Measurements from ENCODE around the gene RAB21.
A peak's percentile ranks its signal among the peaks of the same experiment; 100 is the strongest.
"Not testable (repeated sequence)": the region's sequence is repeated elsewhere in the genome, so short reads cannot be mapped to it uniquely, and the experiment has no call there.

Gene RAB21

DNA sequence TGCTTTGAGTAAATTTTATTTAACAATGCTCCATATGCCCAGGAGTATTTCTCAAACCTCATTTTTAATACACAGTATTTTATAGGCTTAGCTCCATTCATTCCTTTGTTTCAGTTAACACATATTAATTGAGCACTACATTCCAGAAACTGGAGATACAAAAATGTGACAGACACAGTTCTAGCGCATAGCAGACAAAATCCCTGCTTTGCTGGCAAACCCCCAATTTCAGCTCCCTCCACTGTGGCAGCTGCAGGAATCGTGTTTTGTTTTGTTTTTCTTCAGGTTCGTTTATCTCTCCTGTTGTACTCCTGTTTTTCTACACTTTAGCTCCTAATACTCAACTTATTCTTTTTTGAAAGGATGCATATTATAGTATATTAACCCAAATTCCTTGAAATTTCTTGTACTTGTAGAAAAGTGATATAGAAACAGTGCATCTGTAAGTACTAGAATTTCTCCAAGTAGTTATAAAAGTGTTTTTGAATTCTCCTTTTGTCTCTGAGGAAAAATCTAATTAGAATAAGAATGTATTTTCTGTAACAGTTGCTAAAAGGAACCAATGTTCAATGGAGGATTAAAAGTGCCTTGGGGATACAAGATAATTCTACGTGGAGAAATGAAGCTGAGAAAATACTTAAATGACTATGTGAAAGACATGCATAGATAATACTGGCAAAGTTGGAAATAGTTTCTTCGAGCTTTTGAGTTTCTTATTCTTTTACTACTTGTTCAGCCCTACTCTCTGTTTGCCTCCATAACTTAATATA lies 6.4 kb upstream of the RAB21 start:
- H3K4me3 ChIP-seq, result no peak overlapping the region
- no peak overlapping the region for H3K27ac ChIP-seq

- Histone ChIP-seq H3K27ac (no peak overlapping the region), H3K4me3 (no peak overlapping the region)
Measured at GRCh38 chr12:71749666-71750065, 5.0 kb upstream of the RAB21 start.

GRCh38 chr12:71752891-71753290 lies 1.8 kb upstream of the RAB21 start:
- no peak overlapping the region for H3K4me3 ChIP-seq
- no peak overlapping the region for H3K27ac ChIP-seq

DNA sequence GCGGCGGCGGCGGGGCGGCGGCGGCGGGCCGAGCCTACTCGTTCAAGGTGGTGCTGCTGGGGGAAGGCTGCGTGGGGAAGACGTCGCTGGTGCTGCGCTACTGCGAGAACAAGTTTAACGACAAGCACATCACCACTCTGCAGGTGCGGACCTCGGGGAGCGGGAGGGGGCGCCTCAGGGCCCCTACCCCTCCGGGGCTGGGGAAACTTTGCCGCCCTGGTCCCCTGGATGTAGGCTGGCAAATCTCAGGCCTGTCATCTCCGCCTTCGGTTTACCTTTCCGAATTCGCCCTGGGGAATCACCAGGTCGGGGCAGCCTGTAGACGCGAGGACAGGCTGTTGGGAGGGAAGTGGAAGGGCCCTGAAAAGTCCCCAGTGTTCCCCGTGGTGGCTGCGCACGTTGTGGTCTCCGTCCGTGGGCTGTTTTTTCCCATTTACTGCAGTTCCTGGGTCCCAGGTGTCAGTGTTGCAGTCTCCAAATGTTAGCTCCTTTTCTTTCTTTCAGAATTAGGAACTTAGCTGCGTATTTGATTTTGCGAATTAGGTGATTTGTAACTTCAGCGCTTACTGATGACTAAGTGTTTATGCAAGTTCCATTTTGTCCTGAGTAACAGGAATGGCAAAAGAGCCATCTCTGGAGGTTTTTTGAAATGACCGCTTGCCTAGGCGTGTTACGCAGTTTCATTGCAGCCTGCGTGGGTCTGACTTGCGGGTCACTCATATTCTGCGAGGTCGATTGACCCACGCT lies 656 bp downstream of the RAB21 start:
- peak overlapping the region; percentile 87 to 98 (median 95) for H3K27ac ChIP-seq
- peak overlapping the region; percentile 62 to 96 (median 86) for H3K4me3 ChIP-seq

DNA sequence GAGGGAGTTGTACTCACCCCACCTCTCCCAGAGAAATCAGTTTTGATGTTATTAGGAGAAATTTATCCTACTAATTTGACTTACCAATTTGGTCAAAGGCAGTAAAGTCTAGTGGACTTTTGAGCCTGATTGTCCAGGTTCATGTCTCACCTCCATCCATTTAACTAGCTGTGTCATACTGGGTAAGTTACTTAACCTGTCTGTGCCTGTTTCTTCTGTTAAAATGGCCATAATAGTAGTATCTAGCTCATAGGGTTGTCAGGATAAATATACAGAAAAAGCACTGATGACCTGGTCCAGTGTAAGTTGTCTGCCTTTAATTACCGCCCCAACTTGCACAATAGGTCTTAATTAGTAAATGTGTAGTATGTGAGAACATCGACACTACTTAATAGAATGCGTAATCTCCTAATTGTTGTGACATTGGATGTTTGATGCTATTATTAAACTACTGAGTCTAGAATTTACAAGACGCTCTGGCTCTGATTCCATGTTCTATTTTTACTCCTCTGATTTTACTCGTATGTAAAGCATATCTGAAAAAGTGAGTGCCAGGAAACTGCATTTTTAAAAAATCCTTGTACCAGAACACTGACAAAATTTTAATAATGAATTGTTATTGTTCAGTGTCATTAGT lies 1.5 kb downstream of the RAB21 start:
- Histone ChIP-seq H3K4me3 (peak overlapping the region; percentile 62 to 96 (median 86)), H3K27ac (peak overlapping the region in 19 of 21 experiments; percentile 87 to 98 (median 95))

DNA sequence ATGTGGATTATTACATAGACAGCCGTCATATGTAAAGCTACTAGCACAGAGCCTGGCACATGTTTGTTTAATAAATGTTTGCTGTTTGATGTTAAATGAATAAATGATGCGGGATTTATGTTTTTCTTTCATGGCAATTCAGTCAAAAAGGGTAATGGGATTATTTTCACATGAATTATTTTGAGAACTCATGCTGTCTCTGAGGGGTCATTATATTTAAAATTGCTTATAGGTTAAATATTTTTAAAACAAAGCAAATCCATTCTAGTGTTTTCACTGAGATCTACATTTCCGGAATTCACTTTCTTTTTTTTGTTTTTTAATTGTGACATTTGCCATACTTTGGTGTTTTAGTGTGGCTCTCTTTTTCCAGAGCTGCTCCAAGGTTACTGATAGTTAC lies 5.3 kb downstream of the RAB21 start:
- Histone ChIP-seq H3K4me3 (no peak overlapping the region), H3K27ac (no peak overlapping the region)

DNA sequence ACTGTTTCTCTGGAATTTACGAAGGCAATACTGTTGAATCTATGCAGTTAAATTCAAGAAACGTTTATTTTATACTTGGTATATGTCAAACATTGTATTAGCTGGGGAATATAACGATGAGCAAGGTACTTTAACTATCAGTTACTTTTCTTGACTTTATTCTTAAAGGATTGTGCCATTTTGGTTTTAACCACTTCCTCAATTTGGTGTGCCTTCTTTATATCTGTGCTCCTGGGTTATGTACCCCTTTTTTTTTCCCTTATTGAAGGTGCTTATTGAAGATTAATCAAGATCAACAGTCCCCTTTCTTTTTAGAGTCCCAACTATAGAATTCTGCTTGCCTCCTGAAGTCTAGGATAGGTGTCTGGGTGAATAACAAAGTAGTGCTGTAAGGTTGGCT lies 5.8 kb downstream of the RAB21 start:
- H3K27ac ChIP-seq, result no peak overlapping the region
- H3K4me3 ChIP-seq, result no peak overlapping the region

DNA sequence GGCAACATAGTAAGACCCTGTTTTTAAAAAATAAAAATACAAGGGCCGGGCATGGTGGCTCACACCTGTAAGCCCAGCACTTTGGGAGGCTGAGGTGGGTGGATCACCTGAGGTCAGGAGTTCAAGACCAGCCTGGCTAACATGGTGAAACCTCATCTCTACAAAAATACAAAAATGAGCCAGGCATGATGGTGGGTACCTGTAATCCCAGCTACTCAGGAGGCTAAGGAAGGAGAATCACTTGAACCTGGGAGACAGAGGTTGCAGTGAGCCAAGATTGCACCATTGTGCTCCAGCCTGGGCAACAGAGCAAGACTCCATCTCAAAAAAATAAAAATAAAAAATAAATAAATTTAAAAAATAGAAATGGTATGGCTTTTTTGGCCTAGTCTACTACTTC lies 6.7 kb downstream of the RAB21 start:
- H3K27ac ChIP-seq, H3K4me3 ChIP-seq: not testable (repeated sequence)

DNA sequence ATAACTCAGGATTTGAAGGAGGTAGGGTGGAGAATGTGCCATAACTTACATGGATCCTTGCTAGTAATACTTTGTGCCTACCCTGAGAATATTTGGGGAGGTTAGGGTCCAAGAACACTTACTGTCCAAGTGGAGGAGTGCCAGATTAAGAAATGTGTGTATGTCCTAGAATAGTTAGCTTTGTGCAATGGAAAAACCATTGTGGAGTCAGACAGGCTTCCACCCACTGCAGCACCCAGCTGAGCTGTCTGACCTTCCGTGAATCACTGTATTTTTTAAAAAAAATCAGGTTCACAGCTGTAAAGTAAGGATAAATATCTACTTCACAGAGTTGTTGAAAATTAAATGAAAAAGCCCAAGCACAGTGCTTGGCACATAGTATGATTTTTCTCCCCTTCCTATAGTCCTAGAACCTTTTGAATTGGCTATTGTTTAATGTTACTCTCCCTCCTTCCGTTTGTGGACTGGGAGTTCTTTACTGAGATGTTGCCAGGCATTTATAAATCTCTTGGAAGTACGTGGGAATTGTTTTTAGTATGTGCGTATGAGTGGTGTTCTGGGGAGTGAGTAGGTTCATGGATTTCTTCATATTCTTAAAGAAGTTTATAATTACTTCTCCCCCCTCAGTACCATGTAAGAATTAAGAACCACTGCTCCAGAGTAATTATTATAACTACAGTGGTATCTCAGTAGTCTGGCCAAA lies 9.2 kb downstream of the RAB21 start:
- Histone ChIP-seq H3K4me3 (no peak overlapping the region), H3K27ac (no peak overlapping the region)

DNA sequence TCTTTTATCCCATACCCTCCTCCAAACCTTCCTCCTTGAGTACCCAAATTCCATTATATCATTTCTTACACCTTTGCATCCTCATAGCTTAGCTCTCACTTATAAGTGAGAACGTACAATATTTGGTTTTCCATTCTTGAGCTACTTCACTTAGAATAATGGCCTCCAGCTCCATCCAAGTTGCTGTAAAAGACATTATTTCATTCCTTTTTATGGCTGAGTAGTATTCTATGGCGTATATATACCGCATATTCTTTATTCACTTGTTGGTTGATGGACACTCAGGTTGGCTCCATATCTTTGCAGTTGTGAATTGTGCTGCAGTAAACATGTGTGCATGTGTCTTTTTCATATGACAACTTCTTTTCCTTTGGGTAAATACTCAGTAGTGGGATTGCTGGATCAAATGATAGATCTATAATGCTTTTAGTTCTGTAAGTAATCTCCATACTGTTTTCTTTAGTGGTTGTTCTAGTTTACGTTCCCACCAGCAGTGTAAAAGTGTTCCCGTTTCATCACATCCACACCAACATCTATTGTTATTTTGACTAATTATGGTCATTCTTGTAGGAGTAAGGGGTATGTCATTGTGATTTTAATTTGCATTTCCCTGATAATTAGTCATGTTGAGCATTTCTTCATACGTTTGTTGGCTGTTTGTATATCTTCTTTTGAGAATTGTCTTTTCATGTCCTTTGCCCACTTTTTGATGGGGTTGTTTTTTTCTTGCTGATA lies 10.1 kb downstream of the RAB21 start:
- H3K4me3 ChIP-seq, result no peak overlapping the region
- no peak overlapping the region for H3K27ac ChIP-seq

DNA sequence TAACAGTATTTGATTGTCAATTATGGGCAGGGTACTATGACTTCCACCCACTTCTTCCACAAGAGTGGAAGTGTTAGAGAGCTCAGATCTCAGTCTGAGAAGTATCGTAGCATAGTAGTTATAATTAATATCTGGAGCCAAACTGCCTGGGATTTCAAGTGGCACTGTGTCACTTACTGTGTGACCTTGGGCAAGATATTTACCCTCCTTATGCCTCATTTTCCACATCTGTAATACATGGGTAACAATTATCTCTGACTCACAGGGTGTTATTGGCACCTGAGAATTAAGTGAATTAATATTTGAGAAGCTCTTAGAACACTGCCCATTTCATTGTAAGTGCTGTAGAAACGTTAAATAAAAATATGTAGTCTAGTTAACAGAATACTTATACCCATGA lies 11.5 kb downstream of the RAB21 start:
- no peak overlapping the region for H3K27ac ChIP-seq
- H3K4me3 ChIP-seq, result no peak overlapping the region

DNA sequence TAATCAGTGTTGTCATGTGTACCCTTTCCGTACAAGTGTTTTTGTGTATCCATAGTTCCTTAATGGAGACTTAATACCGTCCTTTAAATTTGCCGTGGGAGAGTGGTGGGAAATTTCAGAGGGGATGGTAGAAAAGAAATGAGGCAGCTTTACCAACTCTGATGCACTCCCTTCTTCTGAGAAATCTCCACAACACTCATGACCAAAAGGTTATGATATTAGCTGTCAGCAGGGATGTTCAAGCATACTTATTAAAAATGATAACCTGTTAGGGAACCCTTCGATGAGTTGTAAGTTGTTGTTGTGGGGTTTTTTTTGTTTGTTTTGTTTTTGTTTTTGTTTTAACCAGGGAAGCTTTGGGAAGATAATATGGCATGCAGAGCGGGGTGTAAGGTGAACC lies 12.5 kb downstream of the RAB21 start:
- Histone ChIP-seq H3K27ac (no peak overlapping the region), H3K4me3 (no peak overlapping the region)

GRCh38 chr12:71768900-71769299 lies 14.2 kb downstream of the RAB21 start:
- Histone ChIP-seq H3K4me3 (no peak overlapping the region), H3K27ac (no peak overlapping the region)

GRCh38 chr12:71771069-71771468 lies 16.4 kb downstream of the RAB21 start:
- Histone ChIP-seq H3K27ac (no peak overlapping the region), H3K4me3 (no peak overlapping the region)

GRCh38 chr12:71772735-71773134 lies 18.1 kb downstream of the RAB21 start:
- no peak overlapping the region for H3K27ac ChIP-seq

DNA sequence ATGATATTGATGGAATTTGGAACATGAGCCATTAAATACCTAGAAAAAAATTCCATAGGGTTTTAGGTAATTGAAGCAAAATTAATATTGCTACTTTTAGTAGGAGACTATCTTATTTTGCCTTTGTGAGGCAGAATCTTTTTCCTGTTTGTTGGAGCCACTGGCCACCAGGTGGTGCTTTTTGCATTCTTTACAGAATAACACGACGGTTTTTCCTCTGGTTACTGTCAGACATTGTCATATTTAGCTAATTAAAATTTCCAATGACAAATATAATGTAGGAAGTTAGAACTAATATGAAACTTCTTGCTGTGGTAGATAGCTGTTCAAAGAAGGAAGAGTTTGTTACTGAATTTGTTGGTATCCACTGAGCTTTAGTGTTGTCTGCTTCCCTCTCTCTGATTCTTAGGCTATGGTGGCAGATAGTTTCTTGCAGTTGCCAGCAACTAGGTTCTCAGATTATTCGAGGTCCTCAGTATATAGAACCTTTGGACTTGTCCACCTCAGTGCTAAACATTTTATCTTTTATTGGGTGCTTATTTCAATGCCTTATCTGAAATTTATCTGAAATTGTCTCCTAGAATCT lies 25.7 kb downstream of the RAB21 start:
- H3K27ac ChIP-seq, result peak overlapping the region in 4 of 21 experiments; percentile 16 to 58 (median 26)
- H3K4me3 ChIP-seq, result no peak overlapping the region

More at GRCh38 chr12:71772735-71773134, 18.1 kb downstream of the RAB21 start:
- no peak overlapping the region for H3K4me3 ChIP-seq

DNA sequence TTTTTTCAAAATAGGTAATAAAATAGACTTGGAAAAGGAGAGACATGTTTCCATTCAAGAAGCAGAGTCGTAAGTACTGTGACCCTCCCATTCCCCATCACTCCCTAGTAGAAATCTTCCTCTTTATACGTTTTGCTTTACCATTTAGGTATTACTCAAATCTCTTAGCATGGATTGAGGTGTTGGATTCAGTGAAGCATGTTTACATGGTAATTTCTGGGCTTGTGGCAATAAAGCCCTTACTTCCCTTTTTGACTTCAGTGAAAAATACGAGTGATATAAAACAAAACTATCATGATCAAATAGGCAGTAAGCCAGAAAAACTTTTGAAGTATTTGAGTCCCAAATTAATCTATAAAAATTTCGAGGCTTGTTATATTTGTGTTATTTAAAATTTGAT lies 27.4 kb downstream of the RAB21 start:
- H3K27ac ChIP-seq, result no peak overlapping the region
- no peak overlapping the region for H3K4me3 ChIP-seq

DNA sequence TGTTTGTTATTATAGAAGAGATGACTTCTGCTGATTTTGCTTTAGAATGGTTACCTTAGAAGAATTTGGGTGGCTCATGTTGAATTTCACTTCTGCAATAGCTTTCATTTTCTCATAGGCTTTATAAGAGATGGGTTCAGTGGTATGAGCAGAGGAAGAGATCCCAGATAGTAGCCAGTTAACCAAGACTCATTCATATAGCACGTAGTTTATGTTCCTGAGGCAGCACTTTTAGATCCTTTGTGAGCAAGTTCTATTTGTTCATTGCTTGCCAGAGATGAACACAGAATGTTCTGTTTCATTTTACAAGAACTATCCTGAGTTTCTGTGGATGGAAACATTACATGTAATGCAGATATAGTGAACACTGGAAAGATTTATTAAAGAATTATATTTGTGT lies 32.2 kb downstream of the RAB21 start:
- H3K27ac ChIP-seq, result no peak overlapping the region
- no peak overlapping the region for H3K4me3 ChIP-seq

- peak overlapping the region in 2 of 21 experiments; percentile 7 to 16 for H3K27ac ChIP-seq
- H3K4me3 ChIP-seq, result no peak overlapping the region
Measured at GRCh38 chr12:71787580-71787979, 32.9 kb downstream of the RAB21 start.
